HG02840 (cell line): ENCODE data around the gene COX10.
"Not testable (repeated sequence)": the region's sequence is repeated elsewhere in the genome, so short reads cannot be mapped to it uniquely, and the experiment has no call there.

Source experiments
- ATAC-seq: cut with Tn5 transposase; IDR thresholded peaks from one replicate; pipeline ENCODE4 v1.9.1; 2021; ENCODE audit warnings: mild to moderate bottlenecking, moderate library complexity, moderate number of reproducible peaks; ENCODE audit not compliant: unreplicated experiment, low FRiP score

Gene COX10

GRCh38 chr17:14165616-14166015 is 96.3 kb downstream of the COX10 start:
- ATAC-seq: no peak

DNA sequence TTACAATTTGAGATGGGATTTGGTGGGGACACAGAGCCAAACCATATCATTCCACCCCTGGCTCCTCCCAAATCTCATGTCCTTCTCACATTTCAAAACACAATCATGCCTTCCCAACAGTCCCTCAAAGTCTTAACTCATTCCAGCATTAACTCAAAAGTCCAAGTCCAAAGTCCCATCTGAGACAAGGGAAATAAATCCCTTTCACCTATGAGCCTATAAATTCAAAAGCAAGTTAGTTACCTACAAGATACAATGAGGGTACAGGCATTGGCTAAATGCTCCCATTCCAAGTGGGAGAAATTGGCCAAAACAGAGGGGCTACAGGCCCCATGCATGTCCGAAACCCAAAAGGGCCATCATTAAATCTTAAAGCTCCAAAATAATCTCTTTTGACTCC is 98.5 kb downstream of the COX10 start:
- ATAC-seq: not testable (repeated sequence)

- no peak for ATAC-seq
Measured at GRCh38 chr17:14168582-14168981, 99.3 kb downstream of the COX10 start.

- no peak for ATAC-seq
Measured at GRCh38 chr17:14169287-14169686, 100.0 kb downstream of the COX10 start.

DNA sequence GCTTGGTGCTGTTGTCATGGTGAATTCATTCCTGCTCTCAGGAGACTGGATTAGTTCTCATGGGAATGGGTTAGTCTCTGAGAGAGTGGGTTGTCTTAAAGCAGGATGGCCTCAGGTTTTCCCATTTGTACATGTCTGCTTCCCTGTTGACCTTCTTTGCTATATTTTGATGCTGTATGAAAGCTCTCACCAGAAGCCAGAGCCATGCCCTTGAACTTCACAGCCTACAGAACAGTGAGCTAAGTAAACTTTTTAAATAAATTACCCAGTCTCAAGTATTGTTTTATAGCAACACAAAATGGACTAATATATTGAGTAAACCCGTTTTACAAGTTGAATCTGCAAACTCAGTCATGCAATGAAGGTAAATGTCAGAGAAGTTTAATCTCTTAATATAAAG is 100.6 kb downstream of the COX10 start:
- no peak for ATAC-seq

GRCh38 chr17:14176989-14177388 is 107.7 kb downstream of the COX10 start:
- ATAC-seq: not testable (repeated sequence)

DNA sequence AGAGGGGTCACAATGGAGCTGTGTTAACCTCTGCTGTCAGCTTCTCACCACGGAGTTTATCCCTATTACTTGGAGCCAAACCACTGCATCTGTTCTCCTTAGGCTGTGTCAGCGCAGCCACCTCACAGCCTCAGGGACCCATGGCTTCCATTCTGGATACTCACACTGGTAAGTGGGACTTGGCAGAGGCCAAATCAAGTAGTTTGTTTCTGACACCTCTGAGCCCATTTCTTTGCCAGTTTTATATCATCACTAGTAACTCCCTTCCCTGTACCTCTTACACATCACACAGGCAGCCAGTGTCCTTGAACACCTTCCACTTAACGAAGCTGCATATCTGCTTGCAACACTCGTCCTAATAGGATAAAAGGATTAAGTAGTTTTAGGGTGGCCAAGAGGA is 108.5 kb downstream of the COX10 start:
- not testable (repeated sequence) for ATAC-seq

DNA sequence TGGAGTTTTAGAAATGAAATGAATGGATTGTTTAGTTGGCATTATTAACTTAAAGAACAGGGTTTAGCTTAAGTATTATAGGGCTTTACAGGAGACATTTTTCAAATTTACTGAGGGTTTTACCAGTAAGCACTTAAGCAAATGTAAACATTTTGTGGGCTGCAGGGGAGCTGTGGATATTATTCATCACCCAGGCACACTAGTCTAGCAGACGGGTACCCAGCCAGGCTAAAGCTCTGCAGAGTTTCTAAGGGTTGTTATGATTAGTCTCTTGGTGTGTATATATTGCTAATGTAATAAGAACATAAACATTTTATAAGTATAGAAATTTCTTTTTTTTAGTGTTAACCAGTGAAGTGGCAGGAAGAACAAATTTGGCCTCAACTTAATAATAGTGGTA is 110.6 kb downstream of the COX10 start:
- ATAC-seq: not testable (repeated sequence)

- not testable (repeated sequence) for ATAC-seq
Measured at GRCh38 chr17:14182084-14182483, 112.8 kb downstream of the COX10 start.

DNA sequence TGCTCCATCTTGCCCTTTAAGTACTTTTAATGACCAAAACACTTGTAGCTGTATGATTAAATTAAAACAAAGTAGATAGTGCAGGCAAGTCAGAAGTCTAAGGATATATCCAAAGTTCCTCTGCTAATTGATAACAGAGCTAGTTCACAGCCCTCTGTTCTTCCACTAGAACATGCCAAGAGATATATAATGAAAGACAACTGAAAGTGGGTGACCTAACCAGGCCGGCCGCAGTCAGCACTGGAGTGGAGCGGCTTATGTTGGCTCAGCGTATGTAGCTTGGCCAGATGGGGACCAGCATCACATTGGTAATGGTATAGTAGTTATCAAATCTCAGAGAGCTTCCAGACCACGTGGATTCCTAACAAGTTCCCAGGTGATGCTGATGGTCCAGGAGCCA is 115.2 kb downstream of the COX10 start:
- ATAC-seq: not testable (repeated sequence)

GRCh38 chr17:14186443-14186842 is 117.1 kb downstream of the COX10 start:
- not testable (repeated sequence) for ATAC-seq

DNA sequence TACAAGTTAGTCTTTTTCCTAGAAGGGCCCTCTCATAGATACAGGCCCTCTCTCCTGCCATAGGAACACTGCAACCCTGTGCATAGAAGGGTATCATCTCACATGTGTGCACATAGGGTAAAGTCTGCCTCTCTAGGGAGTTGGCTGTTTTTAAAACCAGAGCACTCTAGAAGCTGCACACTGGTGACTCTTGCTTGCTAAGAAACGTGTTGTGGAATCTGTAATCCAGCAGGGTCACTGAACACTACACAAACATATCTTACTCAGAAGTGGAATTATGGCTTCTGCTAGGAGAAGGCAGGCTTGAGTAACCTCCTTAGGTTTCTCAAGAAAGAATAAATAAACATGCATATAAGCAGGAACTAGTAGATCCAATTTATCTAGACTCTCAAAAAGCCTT is 121.5 kb downstream of the COX10 start:
- ATAC-seq: not testable (repeated sequence)

DNA sequence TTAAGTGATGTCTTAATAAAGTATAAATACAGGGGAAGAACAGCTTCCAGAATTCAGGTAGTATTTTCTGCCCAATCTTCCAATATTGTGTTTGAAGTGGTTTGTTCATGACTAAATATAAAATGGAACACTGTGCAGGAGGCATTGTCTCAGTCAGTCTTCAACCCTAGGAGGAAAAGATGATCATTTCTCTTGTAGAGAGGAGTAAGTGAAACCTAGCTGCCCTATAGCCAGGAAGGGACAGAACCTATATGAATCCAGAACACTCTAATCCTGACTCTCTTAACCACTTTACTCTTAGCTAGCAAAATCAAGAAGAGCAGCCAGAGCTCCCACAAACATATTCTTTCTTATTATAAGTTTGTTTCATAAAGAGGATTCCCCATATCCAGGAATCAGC is 122.2 kb downstream of the COX10 start:
- not testable (repeated sequence) for ATAC-seq

GRCh38 chr17:14192039-14192438 is 122.7 kb downstream of the COX10 start:
- not testable (repeated sequence) for ATAC-seq

GRCh38 chr17:14192636-14193344 is 123.5 kb downstream of the COX10 start:
- not testable (repeated sequence) for ATAC-seq

DNA sequence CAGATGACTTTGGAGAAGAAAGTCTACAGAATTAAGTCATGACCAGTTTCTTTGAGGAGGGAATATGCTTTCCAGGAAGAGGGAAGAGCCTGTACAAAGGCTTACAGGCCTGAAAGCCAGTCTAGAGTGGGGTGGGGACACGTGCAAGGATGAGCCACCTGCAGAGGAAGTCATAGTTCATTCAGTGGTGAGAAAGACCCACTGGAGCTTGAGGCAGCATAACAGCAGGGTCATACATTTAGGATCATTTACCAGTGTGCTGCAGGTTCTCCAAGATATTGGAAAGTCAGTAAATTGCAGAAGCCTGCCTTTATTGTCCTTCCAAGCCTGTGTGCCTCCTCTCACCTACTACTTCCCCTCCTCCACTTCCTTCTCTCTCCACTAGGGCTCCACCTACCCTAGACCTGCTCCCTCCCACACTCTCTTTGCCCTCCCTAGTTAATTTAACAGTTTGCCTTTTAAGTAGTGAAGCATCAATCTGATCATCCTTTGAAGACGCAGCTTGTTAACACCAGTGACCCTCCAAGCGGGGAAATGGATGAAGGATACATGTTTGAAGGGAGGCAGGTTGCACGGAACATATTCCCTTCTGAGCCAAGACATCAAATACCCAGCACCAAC is 127.2 kb downstream of the COX10 start:
- ATAC-seq: no peak

GRCh38 chr17:14197057-14197456 is 127.8 kb downstream of the COX10 start:
- ATAC-seq: no peak

DNA sequence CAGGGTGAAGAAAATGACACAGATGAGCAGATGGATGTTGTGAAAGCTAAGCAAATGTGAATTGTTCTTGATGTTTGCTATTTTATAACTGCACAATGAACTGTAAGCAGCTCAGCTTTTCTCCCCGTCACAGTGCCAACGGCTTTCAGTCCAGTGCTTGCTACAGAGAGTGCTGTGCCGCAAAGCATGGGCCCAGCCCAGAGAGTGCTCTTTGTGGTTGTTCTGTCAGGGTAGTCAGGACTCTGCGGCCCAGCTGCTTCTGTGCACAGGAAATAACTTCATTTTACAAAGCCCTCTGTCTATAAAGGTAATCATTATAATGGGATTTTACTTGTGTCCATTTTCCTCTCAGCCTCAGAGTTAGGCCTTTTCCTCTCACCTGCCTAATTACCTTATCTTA is 128.3 kb downstream of the COX10 start:
- ATAC-seq: no peak

DNA sequence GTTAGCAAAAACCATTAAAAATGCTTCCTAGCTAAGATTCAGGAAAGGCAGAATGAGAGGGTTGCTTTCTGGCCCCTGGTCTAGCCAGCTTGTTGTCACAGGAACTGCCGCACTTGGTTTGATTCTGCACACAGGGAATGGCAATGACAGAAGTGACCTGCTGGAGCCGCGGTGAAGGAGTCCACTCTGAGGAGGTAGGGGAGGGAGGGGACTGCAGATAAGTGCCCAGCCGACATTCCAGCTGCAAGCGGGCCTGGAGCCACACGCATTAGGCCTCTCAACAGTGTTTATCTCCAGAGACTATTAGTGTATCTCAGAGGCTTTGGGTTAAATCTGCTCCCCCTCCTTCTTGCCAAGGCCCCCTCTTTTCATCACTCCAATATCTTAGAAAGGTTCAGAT is 128.7 kb downstream of the COX10 start:
- no peak for ATAC-seq

GRCh38 chr17:14198575-14198974 is 129.3 kb downstream of the COX10 start:
- no peak for ATAC-seq

- no peak for ATAC-seq
Measured at GRCh38 chr17:14199601-14200000, 130.3 kb downstream of the COX10 start.

GRCh38 chr17:14200354-14200753 is 131.1 kb downstream of the COX10 start:
- no peak for ATAC-seq
